ENCODE results near the gene MANSC4. TPM values are rescaled to one million over a fixed set of nuclear protein-coding genes. Genes with fewer than 3 reads are reported as not detected.

The MANSC4 gene
- total RNA-seq, 2 donors from 2014 or later = not detected

GRCh38 chr12:27733791-27734190 lies 46.2 kb downstream of the MANSC4 start:
- DNase-seq (no peak), ATAC-seq (no peak)
- intact Hi-C loops (cut with DNase I) = loop anchor here (5.0 to 10.0 kb wide), 2 partner anchors 91 to 204 kb away; no protein-coding TSS in a partner anchor
- no peaks in the 10 kb centered on the region for H3K9me3 ChIP-seq
- TF ChIP-seq CTCF (IDR thresholded peaks at IDR 0.05) (no peak), POLR2A (IDR thresholded peaks at IDR 0.05) (no peak)
- no peak overlapping the region for H3K4me3 ChIP-seq
- peaks cover 0 to 4% of the 10 kb centered on the region in 2 donors for H3K36me3 ChIP-seq (replicated peaks in 1 of 2; ENCODE audit: insufficient read depth in 1 of 2, low read depth in 2 of 2)
- 79 to 89% methylated on average over 1 of the region's 1 CpG for WGBS, 2 donors
- no peaks in the 10 kb centered on the region for H3K27me3 ChIP-seq
- H3K27ac ChIP-seq = no peak overlapping the region
- no peaks in the 10 kb centered on the region for H3K4me1 ChIP-seq

GRCh38 chr12:27733052-27733656 lies 46.9 kb downstream of the MANSC4 start:
- no peak overlapping the region for H3K27ac ChIP-seq
- no peaks in the 10 kb centered on the region for H3K27me3 ChIP-seq
- peak; percentile 50 to 94 (median 86) for TF ChIP-seq CTCF (IDR thresholded peaks at IDR 0.05)
- TF ChIP-seq POLR2A (IDR thresholded peaks at IDR 0.05) = no peak
- H3K4me1 ChIP-seq = no peaks in the 10 kb centered on the region
- intact Hi-C loops (cut with DNase I) = loop anchor here (5.0 to 10.0 kb wide), 2 partner anchors 92 to 204 kb away; no protein-coding TSS in a partner anchor
- no peaks in the 10 kb centered on the region for H3K9me3 ChIP-seq
- peak; percentile 68 for ATAC-seq
- 11 to 22% methylated on average over 3 of the region's 3 CpGs for WGBS, 2 donors
- peak; percentile 41 to 64 (median 48) for DNase-seq
- no peak overlapping the region for H3K4me3 ChIP-seq
- H3K36me3 ChIP-seq (replicated peaks in 1 of 2; ENCODE audit: insufficient read depth in 1 of 2, low read depth in 2 of 2) = peaks cover 0 to 4% of the 10 kb centered on the region in 2 donors

DNA sequence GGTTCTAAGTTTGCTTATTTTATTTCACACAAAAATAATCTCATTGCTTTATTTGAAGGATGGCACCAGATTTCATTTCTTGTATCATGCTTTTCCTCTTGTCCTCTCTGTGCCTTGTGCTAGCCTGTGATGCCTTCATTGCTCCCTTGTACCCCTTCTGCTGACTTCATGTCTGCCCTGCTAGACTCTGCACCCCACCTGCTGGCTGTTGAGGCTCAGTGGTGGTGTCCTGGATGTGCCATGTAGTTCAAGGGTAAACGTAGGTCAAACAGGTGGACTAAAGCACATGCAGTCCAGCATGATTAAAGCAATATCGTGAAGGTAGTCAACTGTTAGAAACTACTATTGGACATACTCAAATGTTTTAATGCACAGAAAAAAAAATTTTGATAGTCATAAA lies 47.8 kb downstream of the MANSC4 start:
- H3K27ac ChIP-seq = no peak overlapping the region
- no peak for ATAC-seq
- DNase-seq = no peak
- no peaks in the 10 kb centered on the region for H3K9me3 ChIP-seq
- peaks cover 0 to 4% of the 10 kb centered on the region in 2 donors for H3K36me3 ChIP-seq (replicated peaks in 1 of 2; ENCODE audit: insufficient read depth in 1 of 2, low read depth in 2 of 2)
- WGBS, 2 donors = 37 to 44% methylated on average over 2 of the region's 2 CpGs
- TF ChIP-seq CTCF (IDR thresholded peaks at IDR 0.05) (peak in 1 of 7 experiments; percentile 8), POLR2A (IDR thresholded peaks at IDR 0.05) (no peak)
- no peaks in the 10 kb centered on the region for H3K4me1 ChIP-seq
- H3K27me3 ChIP-seq = no peaks in the 10 kb centered on the region
- H3K4me3 ChIP-seq = no peak overlapping the region
- intact Hi-C loops (cut with DNase I) = loop anchor here (5.0 to 10.0 kb wide), 2 partner anchors 93 to 205 kb away; no protein-coding TSS in a partner anchor

GRCh38 chr12:27730097-27730588 lies 49.9 kb downstream of the MANSC4 start:
- no peak for TF ChIP-seq CTCF (IDR thresholded peaks at IDR 0.05)
- TF ChIP-seq POLR2A (IDR thresholded peaks at IDR 0.05) = no peak
- Histone ChIP-seq H3K4me1 (no peaks in the 10 kb centered on the region), H3K36me3 (replicated peaks in 1 of 2; ENCODE audit: insufficient read depth in 1 of 2, low read depth in 2 of 2) (peaks cover 0 to 4% of the 10 kb centered on the region in 2 donors), H3K27ac (no peak overlapping the region), H3K4me3 (no peak overlapping the region), H3K9me3 (no peaks in the 10 kb centered on the region), H3K27me3 (no peaks in the 10 kb centered on the region)
- WGBS, 2 donors = 67 to 68% methylated on average over 4 of the region's 4 CpGs
- ATAC-seq (no peak), DNase-seq (no peak)
- intact Hi-C loops (cut with DNase I) = loop anchor here (5.0 to 10.0 kb wide), 2 partner anchors 95 to 207 kb away; no protein-coding TSS in a partner anchor

Measured in body of pancreas (tissue), 4 donors.